Measurements from ENCODE around the gene PICALM. TPM values are rescaled to one million over a fixed set of nuclear protein-coding genes. Genes with fewer than 3 reads are reported as not detected.

PICALM gene
- total and polyA plus RNA-seq, 2 of the 13 experiments (the other 11 are each of a cell fraction or from before 2014, with no cell fraction given) = 97.6 to 154 TPM

- 96% methylated on average over 4 of the region's 4 CpGs for WGBS (ENCODE audit: low lambda C conversion rate)
- in situ Hi-C loops (cut with HindIII; ENCODE audit: extremely low pct_ligation_motif_present, low pct_unique_long_range_greater_than_20kb) = loop anchor here (25.0 kb wide), 1 partner anchor 175 kb away; no protein-coding TSS in a partner anchor
- Histone ChIP-seq H3K9me3 (ENCODE audit: low read length) (no peaks in the 10 kb centered on the region), H3K27me3 (ENCODE audit: control insufficient read depth in 1 of 2, insufficient read depth in 2 of 2, low read length in 2 of 2) (no peaks in the 10 kb centered on the region), H3K4me2 (ENCODE audit: low read depth, low read length) (no peak overlapping the region), H3K4me1 (ENCODE audit: insufficient read depth, low read length) (peaks cover 20% of the 10 kb centered on the region), H3K27ac (ENCODE audit: extremely low read length, insufficient read depth, low read length) (no peak overlapping the region), H3K36me3 (replicated peaks in 1 of 2; ENCODE audit: control insufficient read depth in 1 of 2, insufficient read depth in 2 of 2, low read length in 2 of 2) (no peaks in the 10 kb centered on the region; a peak in 1 of 5 replicates), H4K20me1 (ENCODE audit: insufficient read depth, low read length) (peaks cover 24% of the 10 kb centered on the region), H3K4me3 (replicated peaks in 1 of 3; ENCODE audit: insufficient read depth in 1 of 3, low read depth in 2 of 3, low read length in 3 of 3) (no peak overlapping the region), H3K79me2 (ENCODE audit: insufficient read depth, low read length) (peaks cover 86% of the 10 kb centered on the region), H2AFZ (ENCODE audit: low read length) (no peak overlapping the region), H3K9ac (ENCODE audit: insufficient read depth, low read depth, low read length) (no peak overlapping the region)
- DNase-seq (ENCODE audit: low spot score) (no peak), FAIRE-seq (no peak), ATAC-seq (no peak)
- CTCF ChIA-PET (ENCODE audit: low intra/inter-chr PET ratio, low total read pairs) = no interaction called here
- no peak for TF ChIP-seq PAWR (CRISPR knock-in tag; IDR thresholded peaks at IDR 0.05; ENCODE audit: borderline replicate concordance)
- intact Hi-C loops (cut with micrococcal nuclease; ENCODE audit: unreplicated experiment) = loop anchor here (10.0 kb wide), 1 partner anchor 183 kb away; the partner anchor contains the start of gene CCDC83
- POLR2A ChIA-PET = no interaction called here
- BruUV-seq (replicated peaks) = no TSS peak
Observed at GRCh38 chr11:86037743-86038142, 31.1 kb downstream of the PICALM start.

GRCh38 chr11:86035920-86036319 is 33.0 kb downstream of the PICALM start:
- ATAC-seq (no peak), FAIRE-seq (no peak), DNase-seq (ENCODE audit: low spot score) (no peak)
- peaks cover 14% of the 10 kb centered on the region; the same call in 1 of the 2 replicates for H4K20me1 ChIP-seq (ENCODE audit: insufficient read depth, low read length)
- peaks cover 28% of the 10 kb centered on the region for H3K4me1 ChIP-seq (ENCODE audit: insufficient read depth, low read length)
- BruUV-seq (replicated peaks) = no TSS peak
- intact Hi-C loops (cut with micrococcal nuclease; ENCODE audit: unreplicated experiment) (loop anchor here (10.0 kb wide), 1 partner anchor 181 kb away; the partner anchor contains the start of gene CCDC83), in situ Hi-C loops (cut with HindIII; ENCODE audit: extremely low pct_ligation_motif_present, low pct_unique_long_range_greater_than_20kb) (loop anchor here (25.0 kb wide), 1 partner anchor 176 kb away; no protein-coding TSS in a partner anchor)
- H3K36me3 ChIP-seq (replicated peaks in 1 of 2; ENCODE audit: control insufficient read depth in 1 of 2, insufficient read depth in 2 of 2, low read length in 2 of 2) = no peaks in the 10 kb centered on the region; a peak in 1 of 5 replicates
- H2AFZ ChIP-seq (ENCODE audit: low read length) = no peak overlapping the region
- POLR2A ChIA-PET = no interaction called here
- CTCF ChIA-PET (ENCODE audit: low intra/inter-chr PET ratio, low total read pairs) = no interaction called here
- no peak overlapping the region for H3K4me3 ChIP-seq (replicated peaks in 1 of 3; ENCODE audit: insufficient read depth in 1 of 3, low read depth in 2 of 3, low read length in 3 of 3)
- TF ChIP-seq ZNF607 (CRISPR knock-in tag; IDR thresholded peaks at IDR 0.05; ENCODE audit: borderline replicate concordance) = no peak
- no peak for TF ChIP-seq ZNF740 (CRISPR knock-in tag; IDR thresholded peaks at IDR 0.05)
- no peak for TF ChIP-seq ZKSCAN8 (CRISPR knock-in tag; IDR thresholded peaks at IDR 0.05; ENCODE audit: borderline replicate concordance)
- no peak for TF ChIP-seq ATF7 (IDR thresholded peaks at IDR 0.05)
- TF ChIP-seq ATF7 (CRISPR knock-in tag; IDR thresholded peaks at IDR 0.05) = no peak
- no peak for TF ChIP-seq ZNF383 (CRISPR knock-in tag; IDR thresholded peaks at IDR 0.05; ENCODE audit: borderline replicate concordance)
- TF ChIP-seq MAFF (IDR thresholded peaks at IDR 0.05; ENCODE audit: low read depth, low read length) = peak; percentile 51; the same call in 1 of the 2 replicates
- TF ChIP-seq IKZF1 (IDR thresholded peaks at IDR 0.05) = no peak
- TF ChIP-seq TGIF2 (CRISPR knock-in tag; IDR thresholded peaks at IDR 0.05) = no peak
- TF ChIP-seq MAFK (conservative IDR thresholded peaks at IDR 0.05 in 1 of 2, IDR thresholded peaks at IDR 0.05 in 1 of 2; ENCODE audit: low read length in 2 of 2) = peak; percentile 1 to 65; a peak in 2 of 4 replicates
- no peak for TF ChIP-seq CEBPZ (IDR thresholded peaks at IDR 0.05; ENCODE audit: low read length)
- no peak for TF ChIP-seq GATAD2A (CRISPR knock-in tag; IDR thresholded peaks at IDR 0.05)
- TF ChIP-seq GLMP (CRISPR knock-in tag; IDR thresholded peaks at IDR 0.05; ENCODE audit: borderline replicate concordance) = no peak
- TF ChIP-seq ZNF605 (CRISPR knock-in tag; IDR thresholded peaks at IDR 0.05) = no peak
- no peaks in the 10 kb centered on the region for H3K27me3 ChIP-seq (ENCODE audit: control insufficient read depth in 1 of 2, insufficient read depth in 2 of 2, low read length in 2 of 2)
- H3K9me3 ChIP-seq (ENCODE audit: low read length) = no peaks in the 10 kb centered on the region
- 94% methylated on average over 2 of the region's 2 CpGs for WGBS (ENCODE audit: low lambda C conversion rate)
- no peak overlapping the region for H3K4me2 ChIP-seq (ENCODE audit: low read depth, low read length)
- H3K79me2 ChIP-seq (ENCODE audit: insufficient read depth, low read length) = peaks cover 84% of the 10 kb centered on the region
- H3K27ac ChIP-seq (ENCODE audit: extremely low read length, insufficient read depth, low read length) = no peak overlapping the region
- no peak overlapping the region for H3K9ac ChIP-seq (ENCODE audit: insufficient read depth, low read depth, low read length)
